Activated CD8-positive, alpha-beta T cell treated with anti-CD3 and anti-CD28 coated beads, Interleukin-2, amount 10 ng/mL, durations not matched to agents 7 days and 5 days (primary cell): ENCODE results near the gene DMTF1. TPM values are rescaled to one million over a fixed set of nuclear protein-coding genes. Genes with fewer than 3 reads are reported as not detected.
"Not testable (repeated sequence)": the region's sequence is repeated elsewhere in the genome, so short reads cannot be mapped to it uniquely, and the experiment has no call there.

ENCODE experiments used
- ATAC-seq: fragments of 150-1000 bp; cut with Tn5 transposase; one replicate; pipeline ENCODE4 v1.10.0; 2021; ENCODE audit warnings: moderate library complexity
- CTCF ChIA-PET: fragments of 350-600 bp; sonication (Branson Sonifier 250); formaldehyde crosslinking; loops from one replicate; lab custom pipeline; 2021; ENCODE audit warnings: antibody characterized with exemption; lab: Charles Lee
- POLR2A ChIA-PET: fragments of 350-600 bp; sonication (Branson Sonifier 250); formaldehyde crosslinking; loops from one replicate; lab custom pipeline; 2021; ENCODE audit warnings: antibody characterized with exemption; lab: Charles Lee
- DNase-seq: peaks from one replicate; pipeline ENCODE4 v3.0.0-alpha.2; 2020
- H3K27ac Mint-ChIP-seq: one replicate; pipeline ENCODE4 v1.8.0; 2021; ENCODE audit warnings: mild to moderate bottlenecking, mixed read lengths
- H3K27me3 Mint-ChIP-seq: one replicate; pipeline ENCODE4 v1.8.0; 2021; ENCODE audit warnings: low read depth, mixed read lengths
- H3K36me3 Mint-ChIP-seq: one replicate; pipeline ENCODE4 v1.8.0; 2021; ENCODE audit warnings: low read depth, mixed read lengths
- H3K4me1 Mint-ChIP-seq: one replicate; pipeline ENCODE4 v1.8.0; 2021; ENCODE audit warnings: low read depth, mixed read lengths
- H3K4me3 Mint-ChIP-seq: one replicate; pipeline ENCODE4 v1.8.0; 2021; ENCODE audit warnings: mild to moderate bottlenecking, mixed read lengths
- H3K9me3 Mint-ChIP-seq: one replicate; pipeline ENCODE4 v1.8.0; 2022; ENCODE audit warnings: mixed read lengths; ENCODE audit not compliant: insufficient read depth
- total RNA-seq, 2 experiments: library from RNA; stranded (reverse); gene quantifications; one replicate each; pipeline ENCODE4 v1.2.3, GENCODE V29; 2021

Gene DMTF1, protein sequence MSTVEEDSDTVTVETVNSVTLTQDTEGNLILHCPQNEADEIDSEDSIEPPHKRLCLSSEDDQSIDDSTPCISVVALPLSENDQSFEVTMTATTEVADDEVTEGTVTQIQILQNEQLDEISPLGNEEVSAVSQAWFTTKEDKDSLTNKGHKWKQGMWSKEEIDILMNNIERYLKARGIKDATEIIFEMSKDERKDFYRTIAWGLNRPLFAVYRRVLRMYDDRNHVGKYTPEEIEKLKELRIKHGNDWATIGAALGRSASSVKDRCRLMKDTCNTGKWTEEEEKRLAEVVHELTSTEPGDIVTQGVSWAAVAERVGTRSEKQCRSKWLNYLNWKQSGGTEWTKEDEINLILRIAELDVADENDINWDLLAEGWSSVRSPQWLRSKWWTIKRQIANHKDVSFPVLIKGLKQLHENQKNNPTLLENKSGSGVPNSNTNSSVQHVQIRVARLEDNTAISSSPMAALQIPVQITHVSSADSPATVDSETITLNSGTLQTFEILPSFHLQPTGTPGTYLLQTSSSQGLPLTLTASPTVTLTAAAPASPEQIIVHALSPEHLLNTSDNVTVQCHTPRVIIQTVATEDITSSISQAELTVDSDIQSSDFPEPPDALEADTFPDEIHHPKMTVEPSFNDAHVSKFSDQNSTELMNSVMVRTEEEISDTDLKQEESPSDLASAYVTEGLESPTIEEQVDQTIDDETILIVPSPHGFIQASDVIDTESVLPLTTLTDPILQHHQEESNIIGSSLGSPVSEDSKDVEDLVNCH
- 10 to 100 TPM; 94.7 to 96.8 TPM for total RNA-seq

DNA sequence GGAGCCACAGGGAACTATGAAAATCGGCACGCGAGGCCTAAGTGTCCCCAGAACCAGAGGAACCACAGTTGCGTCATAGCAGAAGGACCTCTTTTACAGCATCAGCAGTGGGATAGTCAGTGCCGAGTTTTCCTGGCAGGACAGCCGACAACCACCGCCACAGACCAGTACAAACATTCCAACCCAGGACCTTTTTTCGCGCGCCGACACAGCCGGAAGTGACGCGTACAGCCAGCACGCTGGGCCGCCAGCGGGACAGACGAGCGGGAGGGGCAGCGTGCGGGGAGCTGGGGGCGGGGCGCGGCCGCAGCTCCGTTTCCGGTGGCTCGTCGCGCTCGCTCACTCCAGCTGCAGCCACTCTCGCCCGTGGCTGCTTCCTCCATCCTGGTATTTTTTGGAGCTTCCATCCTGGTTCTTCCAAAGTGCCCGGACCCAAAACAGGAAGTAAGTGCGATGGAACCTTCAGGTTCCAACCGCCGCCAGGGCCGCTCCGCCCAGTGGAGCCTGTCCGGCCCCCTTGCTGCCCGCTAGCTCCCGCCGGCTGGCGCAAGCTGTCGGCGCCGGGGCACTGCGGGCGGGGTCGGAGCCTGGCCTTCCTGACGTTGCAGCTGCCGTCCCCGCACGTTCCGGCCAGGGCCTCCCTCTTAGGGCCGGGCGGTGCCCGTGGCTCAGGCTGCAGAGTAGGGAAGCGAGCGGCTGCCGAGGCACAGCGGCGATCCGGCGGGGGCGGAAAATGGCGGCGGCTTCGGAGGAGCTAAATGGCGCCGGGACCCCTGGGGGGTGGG, at the start of gene DMTF1:
DMTF1 (plus strand) TSS at position 342 of the 785 bp plus-strand sequence. CDS start 12,489 bp downstream, outside the sequence.
- H3K36me3 Mint-ChIP-seq: peaks cover 27% of the 10 kb centered on the region
- H3K27me3 Mint-ChIP-seq: peaks cover 2% of the 10 kb centered on the region
- peak; percentile 89 for DNase-seq
- POLR2A ChIA-PET: interaction anchor here (0.6 to 4.6 kb wide), 20 partner anchors 9 to 261 kb away, joined by 3 to 146 read pairs (median 5); partner anchors contain the start of genes CROT and TMEM243
- peak; percentile 83 for ATAC-seq
- peak within 1 kb of the TSS; percentile 97 for H3K27ac Mint-ChIP-seq
- CTCF ChIA-PET: interaction anchor here (0.9 to 9.5 kb wide), 8 partner anchors 23 to 237 kb away, joined by 3 to 87 read pairs (median 4); partner anchors contain the start of genes CROT, ELAPOR2 and TMEM243
- peak within 1 kb of the TSS; percentile 94 for H3K4me3 Mint-ChIP-seq
- H3K4me1 Mint-ChIP-seq: peaks cover 43% of the 10 kb centered on the region
- no peaks in the 10 kb centered on the region for H3K9me3 Mint-ChIP-seq

DNA sequence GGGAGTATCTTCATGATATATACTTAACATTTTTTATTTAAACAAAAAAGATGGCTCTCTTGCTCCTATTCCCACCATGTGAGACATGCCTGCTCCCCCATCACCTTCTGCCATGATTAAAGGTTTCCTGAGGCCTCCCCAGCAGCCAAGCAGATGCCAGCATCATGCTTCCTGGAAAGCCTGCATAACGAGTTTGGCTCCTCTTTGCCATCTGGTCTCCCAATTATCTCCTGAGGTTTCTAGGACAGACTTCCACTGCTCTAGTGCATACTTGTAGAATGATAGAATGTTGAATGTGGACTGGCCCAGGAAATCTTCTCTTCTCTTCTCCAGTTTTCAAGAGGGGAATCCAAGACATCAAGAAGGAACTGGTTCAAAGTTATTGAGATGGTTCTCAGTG, 46.9 kb upstream of the DMTF1 start:
- Mint-ChIP-seq H3K27me3 (peaks cover 19% of the 10 kb centered on the region), H3K4me3 (no peak overlapping the region), H3K4me1 (no peaks in the 10 kb centered on the region), H3K9me3 (no peaks in the 10 kb centered on the region), H3K36me3 (no peaks in the 10 kb centered on the region), H3K27ac (no peak overlapping the region)
- ChIA-PET POLR2A (no interaction called here), CTCF (no interaction called here)
- ATAC-seq: no peak
- no peak for DNase-seq

DNA sequence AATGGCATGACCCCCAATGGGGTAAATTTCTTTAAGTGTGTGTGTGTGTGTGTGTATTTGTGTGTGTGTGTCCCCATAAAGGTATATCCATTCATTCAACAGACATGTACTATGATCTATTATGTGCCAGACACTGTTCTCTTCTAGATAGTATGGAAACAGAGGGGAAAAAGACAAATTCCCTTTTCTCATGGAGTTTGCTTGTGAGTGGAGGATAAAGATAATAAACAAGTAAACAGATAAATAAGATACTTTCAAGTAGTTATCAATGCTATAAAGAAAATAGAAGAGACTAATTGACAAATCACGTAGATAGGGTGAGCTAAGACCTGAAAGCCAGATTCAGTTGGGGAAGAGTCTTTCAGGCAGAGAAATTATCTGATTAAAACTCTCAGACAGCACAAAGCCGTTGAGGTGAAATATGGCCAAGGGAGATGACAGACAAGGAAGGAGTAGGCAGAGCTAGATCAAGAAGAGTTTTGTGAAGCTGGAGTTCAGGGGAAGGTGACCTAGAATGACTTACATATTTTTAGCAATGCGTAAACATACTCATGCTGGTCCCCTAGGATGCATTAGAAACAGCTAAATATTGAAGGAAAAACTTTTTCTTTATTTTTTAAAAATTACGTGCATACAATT, 45.2 kb upstream of the DMTF1 start:
- Mint-ChIP-seq H3K36me3 (no peaks in the 10 kb centered on the region), H3K4me3 (no peak overlapping the region), H3K27me3 (peaks cover 14% of the 10 kb centered on the region), H3K4me1 (no peaks in the 10 kb centered on the region), H3K9me3 (no peaks in the 10 kb centered on the region), H3K27ac (no peak overlapping the region)
- CTCF ChIA-PET: no interaction called here
- no peak for ATAC-seq
- POLR2A ChIA-PET: no interaction called here
- DNase-seq: no peak

DNA sequence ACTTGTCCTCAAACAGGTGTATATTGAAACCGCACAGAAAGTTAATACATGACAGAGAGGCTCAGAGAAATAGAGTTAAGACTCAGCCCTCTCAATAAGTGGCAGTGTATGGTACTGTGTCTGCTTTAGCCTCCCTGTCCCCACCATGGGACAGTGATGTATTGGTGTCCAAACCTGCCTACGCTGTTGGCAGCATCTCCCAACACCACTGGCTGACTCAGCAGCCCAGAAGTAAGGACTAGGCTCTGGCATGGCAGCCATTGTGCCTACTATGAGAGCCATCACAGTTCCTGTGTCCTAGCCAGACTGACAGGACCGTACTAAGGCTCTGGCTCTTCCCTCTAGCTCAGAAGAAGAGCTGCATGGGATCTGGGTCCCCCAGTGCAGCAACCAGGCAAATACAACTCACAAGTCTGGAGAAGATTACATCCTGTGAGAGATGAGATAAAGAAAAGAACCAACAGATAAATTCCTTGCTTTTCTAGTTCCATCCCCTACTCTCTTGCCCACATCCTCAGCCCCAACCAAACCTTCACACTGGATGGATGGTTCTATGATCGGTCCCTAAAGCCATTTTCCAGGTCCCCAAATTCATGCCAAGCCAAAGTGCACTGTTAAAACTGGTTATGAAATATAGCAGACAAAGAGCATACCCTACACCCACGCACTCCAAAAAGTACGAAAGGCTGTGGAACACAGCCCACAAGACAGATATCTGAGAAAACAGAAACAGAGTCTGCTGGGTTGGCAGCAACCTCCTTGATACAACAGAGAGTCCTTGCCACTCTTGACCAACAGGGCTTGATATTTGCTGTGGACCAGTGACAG, 44.1 kb upstream of the DMTF1 start:
- POLR2A ChIA-PET: no interaction called here
- Mint-ChIP-seq H3K27me3 (peaks cover 14% of the 10 kb centered on the region), H3K4me1 (no peaks in the 10 kb centered on the region), H3K4me3 (no peak overlapping the region), H3K27ac (no peak overlapping the region), H3K9me3 (no peaks in the 10 kb centered on the region), H3K36me3 (no peaks in the 10 kb centered on the region)
- CTCF ChIA-PET: no interaction called here
- no peak for DNase-seq
- ATAC-seq: no peak

DNA sequence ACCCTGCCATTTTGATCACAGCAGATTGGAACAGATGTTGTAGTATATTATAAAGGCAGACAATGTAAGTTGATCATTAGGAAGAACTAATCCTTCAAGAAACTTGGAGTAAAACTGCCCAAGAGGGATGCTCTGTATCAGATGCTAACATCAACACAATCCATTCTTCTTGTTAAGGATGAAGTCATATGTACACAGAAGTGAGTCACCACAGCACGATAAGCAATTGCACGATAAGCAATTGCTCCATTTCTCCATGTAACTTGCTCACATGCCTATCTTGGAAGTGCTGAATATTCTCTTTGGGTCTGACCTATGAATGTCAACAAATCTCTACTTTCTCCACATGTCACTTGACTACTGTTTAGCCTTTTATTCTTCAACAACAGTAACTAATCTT, 41.5 kb upstream of the DMTF1 start:
- Mint-ChIP-seq H3K4me3 (no peak overlapping the region), H3K9me3 (no peaks in the 10 kb centered on the region), H3K27ac (no peak overlapping the region), H3K27me3 (peaks cover 12% of the 10 kb centered on the region), H3K4me1 (no peaks in the 10 kb centered on the region), H3K36me3 (no peaks in the 10 kb centered on the region)
- CTCF ChIA-PET: no interaction called here
- POLR2A ChIA-PET: no interaction called here
- ATAC-seq (no peak), DNase-seq (no peak)

DNA sequence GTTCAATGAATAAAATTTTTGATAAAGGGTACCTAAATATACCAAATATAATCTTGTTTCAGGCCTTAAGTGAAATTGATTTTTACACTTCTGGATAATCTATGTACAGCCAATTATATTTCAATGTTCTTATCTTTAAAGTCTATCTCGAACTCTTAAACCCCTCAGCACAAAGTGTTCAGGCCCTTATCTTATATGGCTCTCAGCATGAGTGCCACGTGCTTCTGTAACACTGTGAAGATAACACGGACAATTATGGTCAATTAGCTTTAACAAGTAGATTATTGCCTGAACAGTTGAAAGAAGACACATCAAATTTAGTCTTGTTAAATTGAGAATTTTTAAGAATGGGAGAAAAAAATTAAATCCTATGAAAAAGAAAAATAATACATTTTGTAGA, 40.4 kb upstream of the DMTF1 start:
- POLR2A ChIA-PET: no interaction called here
- H3K9me3 Mint-ChIP-seq: no peaks in the 10 kb centered on the region
- CTCF ChIA-PET: no interaction called here
- H3K27ac Mint-ChIP-seq: no peak overlapping the region
- H3K4me1 Mint-ChIP-seq: no peaks in the 10 kb centered on the region
- ATAC-seq: no peak
- no peak for DNase-seq
- H3K4me3 Mint-ChIP-seq: no peak overlapping the region
- peaks cover 9% of the 10 kb centered on the region for H3K27me3 Mint-ChIP-seq
- H3K36me3 Mint-ChIP-seq: no peaks in the 10 kb centered on the region

DNA sequence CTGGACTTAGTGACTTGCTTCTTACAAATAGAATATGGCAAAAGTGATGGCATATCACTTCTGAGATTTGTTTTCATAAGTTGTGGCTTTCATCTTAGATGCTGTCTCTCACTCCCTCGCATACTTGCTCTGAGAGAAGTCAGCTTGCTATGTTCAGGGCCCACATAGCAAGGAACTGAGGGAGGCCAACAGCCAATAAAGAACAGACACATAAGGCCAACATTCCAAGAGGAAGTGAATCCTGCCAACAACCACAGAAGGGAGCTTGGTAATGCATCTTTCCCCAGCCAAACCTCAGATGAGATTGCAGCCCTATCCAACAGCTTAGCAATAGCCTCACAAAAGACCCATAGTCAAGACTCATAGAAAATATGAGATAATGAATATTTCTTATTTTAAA, 39.2 kb upstream of the DMTF1 start:
- CTCF ChIA-PET: interaction anchor here (0.6 to 0.8 kb wide), 2 partner anchors 35 to 1164 kb away, joined by 3 read pairs; no protein-coding TSS in a partner anchor
- no peak overlapping the region for H3K27ac Mint-ChIP-seq
- H3K27me3 Mint-ChIP-seq: peaks cover 3% of the 10 kb centered on the region
- no peaks in the 10 kb centered on the region for H3K36me3 Mint-ChIP-seq
- POLR2A ChIA-PET: no interaction called here
- no peaks in the 10 kb centered on the region for H3K4me1 Mint-ChIP-seq
- ATAC-seq (no peak), DNase-seq (no peak)
- no peak overlapping the region for H3K4me3 Mint-ChIP-seq
- no peaks in the 10 kb centered on the region for H3K9me3 Mint-ChIP-seq

DNA sequence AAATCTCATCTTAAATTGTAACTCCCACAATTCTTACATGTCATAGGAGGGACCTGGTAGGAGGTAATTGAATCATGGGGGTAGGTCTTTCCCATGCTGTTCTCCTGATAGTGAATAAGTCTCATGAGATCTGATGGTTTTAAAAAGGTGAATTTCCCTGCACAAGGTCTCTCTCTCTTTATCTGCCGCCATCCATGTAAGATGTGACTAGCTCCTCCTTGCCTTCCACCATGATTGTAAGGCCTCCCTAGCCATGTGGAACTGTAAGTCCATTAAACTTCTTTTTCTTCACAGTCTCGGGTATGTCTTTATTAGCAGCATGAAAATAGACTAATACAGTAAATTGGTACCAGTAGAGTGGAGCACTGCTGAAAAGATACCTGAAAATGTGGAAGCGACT, 38.3 kb upstream of the DMTF1 start:
- DNase-seq, H3K9me3 Mint-ChIP-seq, H3K4me3 Mint-ChIP-seq, H3K36me3 Mint-ChIP-seq, H3K27ac Mint-ChIP-seq, H3K4me1 Mint-ChIP-seq, ATAC-seq, H3K27me3 Mint-ChIP-seq, POLR2A ChIA-PET, CTCF ChIA-PET: not testable (repeated sequence)

DNA sequence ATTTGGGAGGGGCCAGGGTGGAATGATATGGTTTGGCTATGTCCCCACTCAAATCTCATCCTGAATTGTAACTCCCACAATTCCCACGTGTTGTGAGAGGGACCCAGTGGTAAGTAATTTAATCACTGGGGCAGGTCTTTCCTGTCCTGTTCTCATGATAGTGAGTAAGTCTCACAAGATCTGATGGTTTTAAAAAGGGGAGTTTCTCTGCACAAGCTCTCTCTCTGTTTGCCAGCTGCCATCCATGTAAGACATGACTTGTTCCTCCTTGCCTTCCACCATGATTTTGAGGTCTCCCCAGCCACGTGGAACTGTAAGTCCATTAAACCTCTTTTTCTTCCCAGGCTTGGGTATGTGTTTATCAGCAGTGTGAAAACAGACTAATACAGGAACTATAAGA, 36.5 kb upstream of the DMTF1 start:
- H3K27ac Mint-ChIP-seq, H3K27me3 Mint-ChIP-seq, POLR2A ChIA-PET, H3K36me3 Mint-ChIP-seq, H3K9me3 Mint-ChIP-seq, H3K4me3 Mint-ChIP-seq, H3K4me1 Mint-ChIP-seq, DNase-seq, ATAC-seq, CTCF ChIA-PET: not testable (repeated sequence)

DNA sequence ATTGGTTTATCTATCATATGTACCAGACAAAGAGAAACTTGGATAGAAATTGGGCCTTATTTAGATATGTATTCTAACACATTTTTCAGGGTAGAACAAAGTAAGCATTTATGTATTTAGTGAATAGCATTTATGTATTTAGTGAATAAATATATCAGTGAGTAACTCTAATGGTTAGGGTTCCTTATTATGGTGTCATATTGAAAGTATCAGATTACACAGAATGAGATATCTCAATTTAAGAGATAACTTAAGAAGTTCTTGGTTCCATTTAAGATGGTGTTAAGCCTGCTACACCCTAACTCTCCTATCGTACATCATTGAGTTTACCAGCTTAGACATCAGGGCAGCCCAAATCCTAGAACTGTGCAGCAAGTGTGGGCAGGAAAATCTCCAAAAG, 35.9 kb upstream of the DMTF1 start:
- Mint-ChIP-seq H3K9me3 (no peaks in the 10 kb centered on the region), H3K27me3 (no peaks in the 10 kb centered on the region), H3K4me3 (no peak overlapping the region), H3K27ac (no peak overlapping the region), H3K36me3 (no peaks in the 10 kb centered on the region), H3K4me1 (no peaks in the 10 kb centered on the region)
- POLR2A ChIA-PET: no interaction called here
- CTCF ChIA-PET: no interaction called here
- DNase-seq (no peak), ATAC-seq (no peak)

DNA sequence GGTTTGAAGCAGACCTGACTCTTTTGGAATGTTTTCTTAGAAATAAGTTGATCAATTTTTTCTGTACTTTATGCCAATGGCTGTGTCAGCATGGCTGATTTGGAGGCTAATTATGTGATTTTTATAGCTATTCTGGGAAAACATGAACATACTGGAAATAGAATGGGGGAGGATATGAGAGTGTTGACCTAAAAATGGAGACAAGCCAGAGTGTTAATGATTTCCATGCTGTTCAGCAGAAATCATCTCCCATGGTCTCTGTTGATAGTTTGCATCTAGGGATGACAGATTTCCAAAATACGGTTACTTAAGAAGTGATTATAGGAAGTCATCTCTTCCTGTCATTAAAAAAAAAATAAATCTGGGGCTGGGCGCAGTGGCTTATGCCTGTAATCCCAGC, 32.7 kb upstream of the DMTF1 start:
- no peaks in the 10 kb centered on the region for H3K27me3 Mint-ChIP-seq
- H3K4me3 Mint-ChIP-seq: no peak overlapping the region
- H3K27ac Mint-ChIP-seq: no peak overlapping the region
- H3K9me3 Mint-ChIP-seq: no peaks in the 10 kb centered on the region
- POLR2A ChIA-PET: no interaction called here
- ATAC-seq (no peak), DNase-seq (no peak)
- CTCF ChIA-PET: no interaction called here
- no peaks in the 10 kb centered on the region for H3K36me3 Mint-ChIP-seq
- H3K4me1 Mint-ChIP-seq: no peaks in the 10 kb centered on the region
